PFSK-1 (cell line): ENCODE measurements around the gene TGFBR1.

ENCODE experiments used
- FOXP2 ChIP-seq: optimal IDR thresholded peaks from 2 replicates; pipeline ENCODE3; 2011; ENCODE audit warnings: borderline replicate concordance, control low read depth, inconsistent platforms; ENCODE audit not compliant: insufficient read depth; ENCODE audit errors: extremely low read length, extremely low read depth
- POLR2AphosphoS5 ChIP-seq: IDR thresholded peaks from 2 replicates; pipeline ENCODE4 v1.6.1; 2012; ENCODE audit warnings: low read depth, mild to moderate bottlenecking, control low read depth, low read length, moderate library complexity
- REST ChIP-seq, 2 experiments: IDR thresholded peaks; 2 replicates each; pipeline versions ENCODE4 v1.6.1 to v1.8.0; 2011 to 2012; ENCODE audit warnings: low read depth in 2 of 2, low read length in 2 of 2, control low read depth in 1 of 2, inconsistent platforms in 1 of 2, mild to moderate bottlenecking in 1 of 2, moderate library complexity in 1 of 2; ENCODE audit not compliant: insufficient read depth in 1 of 2
- TAF1 ChIP-seq: IDR thresholded peaks from 2 replicates; pipeline ENCODE4 v1.6.1; 2012; ENCODE audit warnings: low read length, control low read depth, borderline replicate concordance; ENCODE audit not compliant: insufficient read depth

DNA sequence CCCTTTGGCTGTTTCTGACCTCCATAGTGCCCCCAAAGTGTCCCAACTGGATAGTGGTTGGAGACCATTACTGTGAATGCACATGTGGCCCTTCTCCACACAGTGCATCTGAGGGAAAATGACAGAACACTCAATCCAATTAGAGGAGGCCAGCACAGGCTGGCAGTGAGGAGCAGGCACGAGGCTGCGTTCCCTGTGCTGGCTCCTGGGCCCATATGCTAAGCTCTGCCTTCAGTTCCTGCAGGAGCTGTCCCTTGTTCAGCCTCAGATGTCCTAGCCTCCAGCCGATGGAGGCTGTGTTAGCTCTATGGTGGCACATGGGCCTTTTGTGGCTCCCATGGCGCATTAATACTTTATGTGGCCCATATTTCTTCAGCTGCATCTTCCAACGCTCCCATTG lies 81.0 kb downstream of the TGFBR1 start:
- TF ChIP-seq POLR2AphosphoS5 (no peak), TAF1 (no peak), REST (IDR thresholded peaks at IDR 0.05; ENCODE audit: insufficient read depth in 1 of 2, low read depth in 2 of 2, low read length in 2 of 2) (no peak), FOXP2 (no peak)
